ENCODE measurements around the gene RIBC1. TPM values are rescaled to one million over a fixed set of nuclear protein-coding genes. Genes with fewer than 3 reads are reported as not detected.
"Not testable (repeated sequence)": the region's sequence is repeated elsewhere in the genome, so short reads cannot be mapped to it uniquely, and the experiment has no call there.

RIBC1 gene
- total RNA-seq, 2 experiments from 2014 or later, result 0.48 to 0.67 TPM

DNA sequence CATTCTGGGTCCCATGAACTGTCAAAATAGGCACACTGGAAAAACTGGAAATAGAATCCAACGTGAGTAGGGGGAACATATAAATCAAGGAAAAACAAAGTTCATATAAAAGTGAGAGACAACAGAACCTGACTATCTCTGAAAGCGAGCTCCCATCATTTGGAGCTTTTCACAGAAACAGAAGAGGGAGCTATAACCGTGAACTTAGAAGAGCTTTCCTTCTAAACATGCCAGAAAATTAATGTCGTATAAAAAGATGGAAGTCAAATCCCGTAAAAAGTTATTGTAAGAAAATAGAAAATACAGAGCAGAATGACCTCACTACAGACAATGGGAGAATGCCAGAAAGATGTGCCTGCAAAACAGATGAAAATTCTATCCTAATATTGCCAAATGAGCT, 35.4 kb downstream of the RIBC1 start:
- H3K9me3 Mint-ChIP-seq, result no peaks in the 10 kb centered on the region
- H3K27me3 Mint-ChIP-seq (ENCODE audit: low read depth), result peaks cover 3% of the 10 kb centered on the region
- H3K27ac Mint-ChIP-seq, result no peak overlapping the region
- CTCF ChIA-PET, result interaction anchor here (1.5 kb wide), 1 partner anchor 141 kb away, joined by 4 read pairs; no protein-coding TSS in a partner anchor
- no peaks in the 10 kb centered on the region for H3K36me3 Mint-ChIP-seq (ENCODE audit: low read depth)
- no peak overlapping the region for H3K4me3 Mint-ChIP-seq
- no peaks in the 10 kb centered on the region for H3K4me1 Mint-ChIP-seq (ENCODE audit: low read depth)
- no peak for DNase-seq
- intact Hi-C loops (cut with micrococcal nuclease), result no loop called here

DNA sequence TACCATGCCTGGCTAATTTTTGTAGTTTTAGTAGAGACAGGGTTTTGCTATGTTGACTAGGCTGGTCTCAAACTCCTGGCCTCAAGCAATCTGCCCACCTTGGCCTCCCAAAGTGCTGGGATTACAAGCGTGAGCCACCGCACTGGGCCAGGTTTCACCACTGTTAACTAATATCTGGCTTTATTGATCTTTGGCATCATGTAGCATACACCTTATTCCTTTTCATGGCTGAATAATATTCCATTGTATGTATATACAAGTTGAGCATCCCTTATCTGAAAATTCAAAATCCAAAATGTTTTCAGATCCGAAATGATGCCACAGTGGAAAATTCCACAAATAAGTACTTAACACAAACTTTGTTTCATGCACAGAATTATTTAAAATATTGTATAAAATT, 46.0 kb downstream of the RIBC1 start:
- H3K27me3 Mint-ChIP-seq (ENCODE audit: low read depth); H3K4me1 Mint-ChIP-seq (ENCODE audit: low read depth); H3K36me3 Mint-ChIP-seq (ENCODE audit: low read depth); intact Hi-C loops (cut with micrococcal nuclease); H3K9me3 Mint-ChIP-seq; H3K27ac Mint-ChIP-seq; H3K4me3 Mint-ChIP-seq; DNase-seq: not testable (repeated sequence)
- CTCF ChIA-PET, result interaction anchor here (0.7 kb wide), 1 partner anchor 175 kb away, joined by 4 read pairs; no protein-coding TSS in a partner anchor

DNA sequence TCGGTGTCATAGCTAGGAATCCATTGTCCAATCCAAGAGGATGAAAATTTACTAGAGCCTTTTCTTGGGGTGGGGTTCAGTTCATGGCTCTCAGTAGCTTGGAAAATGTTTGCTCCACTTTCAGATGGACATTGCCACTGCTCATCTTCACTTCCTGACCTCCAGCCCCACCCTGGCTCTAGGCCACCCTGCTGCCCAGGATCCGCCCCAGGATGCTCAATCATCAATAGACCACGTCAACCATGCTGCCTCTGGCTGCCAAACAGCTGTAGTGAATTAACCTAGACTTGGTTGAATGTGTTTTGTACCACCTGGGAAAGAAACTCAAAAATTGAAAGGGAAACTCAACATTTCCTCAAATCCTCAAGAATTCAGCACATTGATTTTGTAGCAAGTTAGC, 48.7 kb downstream of the RIBC1 start:
- H3K4me3 Mint-ChIP-seq, result no peak overlapping the region
- H3K27me3 Mint-ChIP-seq (ENCODE audit: low read depth), result peaks cover 3% of the 10 kb centered on the region
- H3K9me3 Mint-ChIP-seq, result no peaks in the 10 kb centered on the region
- no peaks in the 10 kb centered on the region for H3K4me1 Mint-ChIP-seq (ENCODE audit: low read depth)
- intact Hi-C loops (cut with micrococcal nuclease), result no loop called here
- H3K36me3 Mint-ChIP-seq (ENCODE audit: low read depth), result no peaks in the 10 kb centered on the region
- DNase-seq, result no peak
- H3K27ac Mint-ChIP-seq, result no peak overlapping the region
- CTCF ChIA-PET, result interaction anchor here (1.0 kb wide), 1 partner anchor 154 kb away, joined by 3 read pairs; no protein-coding TSS in a partner anchor

DNA sequence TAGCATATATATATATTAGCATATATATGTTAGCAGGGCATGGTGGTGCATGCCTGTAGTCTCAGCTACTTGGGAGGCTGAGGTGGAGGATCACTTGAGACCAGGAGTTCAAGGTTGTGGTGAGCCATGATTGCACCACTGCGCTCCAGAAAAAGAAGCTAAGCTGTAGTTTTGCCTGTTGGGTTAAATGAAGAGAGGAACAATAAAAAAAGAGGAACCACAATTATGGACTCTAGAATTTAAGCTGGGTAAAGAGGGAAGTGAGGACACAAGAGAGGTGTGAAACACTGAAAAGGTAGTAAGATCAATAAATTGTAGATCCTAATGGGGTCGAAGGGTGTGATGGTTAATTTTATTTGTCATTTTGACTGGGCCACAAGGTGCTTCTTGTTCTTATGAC, 52.0 kb downstream of the RIBC1 start:
- Mint-ChIP-seq H3K4me3 (no peak overlapping the region), H3K36me3 (ENCODE audit: low read depth) (no peaks in the 10 kb centered on the region), H3K4me1 (ENCODE audit: low read depth) (no peaks in the 10 kb centered on the region), H3K9me3 (no peaks in the 10 kb centered on the region), H3K27me3 (ENCODE audit: low read depth) (peaks cover 3% of the 10 kb centered on the region), H3K27ac (no peak overlapping the region)
- CTCF ChIA-PET, result no interaction called here
- intact Hi-C loops (cut with micrococcal nuclease), result no loop called here
- DNase-seq, result no peak

DNA sequence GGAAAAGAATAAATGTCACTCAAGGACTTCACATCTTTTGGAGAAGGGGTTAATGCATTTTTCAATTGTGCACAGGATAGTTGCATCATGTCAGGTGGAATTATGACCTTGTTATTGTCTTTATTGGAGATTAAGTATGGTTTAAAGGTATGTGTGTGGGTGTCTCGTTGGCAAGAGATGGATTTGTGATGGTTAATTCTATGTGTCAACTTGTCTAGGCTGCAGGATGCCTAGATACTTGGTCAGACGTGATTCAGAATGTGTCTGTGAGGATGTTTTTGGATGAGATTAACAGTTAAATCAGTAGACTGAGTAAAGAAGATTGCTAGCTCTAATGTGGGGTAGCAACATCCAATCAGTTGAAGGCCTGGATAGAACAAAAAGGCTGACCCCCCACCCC, 53.7 kb downstream of the RIBC1 start:
- no peak overlapping the region for H3K4me3 Mint-ChIP-seq
- peaks cover 3% of the 10 kb centered on the region for H3K27me3 Mint-ChIP-seq (ENCODE audit: low read depth)
- H3K4me1 Mint-ChIP-seq (ENCODE audit: low read depth), result no peaks in the 10 kb centered on the region
- no peaks in the 10 kb centered on the region for H3K36me3 Mint-ChIP-seq (ENCODE audit: low read depth)
- DNase-seq, result no peak
- no peaks in the 10 kb centered on the region for H3K9me3 Mint-ChIP-seq
- H3K27ac Mint-ChIP-seq, result no peak overlapping the region
- CTCF ChIA-PET, result no interaction called here
- intact Hi-C loops (cut with micrococcal nuclease), result no loop called here

DNA sequence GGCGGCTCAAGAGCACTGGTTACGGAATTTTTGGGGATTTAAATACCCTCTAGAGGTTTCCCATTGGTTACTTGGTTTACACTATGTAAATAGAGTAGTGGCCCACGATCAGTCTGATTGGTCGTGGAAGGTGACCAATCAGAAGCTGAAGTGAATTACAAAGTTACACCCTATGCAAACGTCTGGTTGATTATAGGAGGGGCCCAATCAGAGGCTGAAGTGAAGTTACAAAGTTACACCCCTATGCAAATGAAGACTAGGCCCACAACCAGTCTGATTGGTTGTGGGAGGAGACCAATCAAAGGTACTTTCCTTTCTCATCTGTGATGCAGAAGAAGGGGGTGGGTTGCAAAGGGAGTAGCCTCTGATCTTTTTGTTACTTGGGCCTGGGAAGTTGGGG, 56.6 kb downstream of the RIBC1 start:
- Mint-ChIP-seq H3K4me1 (ENCODE audit: low read depth) (no peaks in the 10 kb centered on the region), H3K27me3 (ENCODE audit: low read depth) (no peaks in the 10 kb centered on the region), H3K9me3 (no peaks in the 10 kb centered on the region), H3K27ac (no peak overlapping the region), H3K36me3 (ENCODE audit: low read depth) (no peaks in the 10 kb centered on the region), H3K4me3 (no peak overlapping the region)
- no peak for DNase-seq
- CTCF ChIA-PET, result interaction anchor here (0.6 to 4.2 kb wide), 4 partner anchors 13 to 451 kb away, joined by 3 to 34 read pairs (median 4); no protein-coding TSS in a partner anchor
- intact Hi-C loops (cut with micrococcal nuclease), result no loop called here

Small RNA genes within 50 kb of the gene (microRNA-seq; reads per million reads assigned to microRNA genes)
- gene MIR6857 (ENCODE audit: borderline microRNAs expressed, borderline replicate concordance), result 1.6 reads per million

Other genes starting within 250 kb of the RIBC1 start
- 10 to 100 TPM; 67.4 to 68.2 TPM for gene KDM5C, start 197.7 kb upstream of the RIBC1 start, total RNA-seq
- gene IQSEC2, start 141.3 kb upstream of the RIBC1 start, total RNA-seq, result under 1 TPM; 0.20 to 0.48 TPM
- gene SMC1A, start 219 bp upstream of the RIBC1 start, total RNA-seq, result 100 to 1,000 TPM; 169 to 170 TPM
- gene HSD17B10, start 11.5 kb downstream of the RIBC1 start, total RNA-seq, result 10 to 100 TPM; 69.2 to 75.2 TPM

Measured in activated naive CD4-positive, alpha-beta T cell treated with anti-CD3 and anti-CD28 coated beads for 36 hours (primary cell).